22Rv1 (cell line): ENCODE measurements around the gene LMBR1.
A peak's percentile ranks its signal among the peaks of the same experiment; 100 is the strongest.

Experiments
- H3K27ac ChIP-seq: fragments of 450-650 bp; 2 replicates; pipeline ENCODE4 v1.5.1; 2017
- CTCF ChIP-seq: fragments of 450-650 bp; IDR thresholded peaks from 2 replicates; pipeline ENCODE4 v1.5.1; 2017; ENCODE audit warnings: mild to moderate bottlenecking
- ZFX ChIP-seq: fragments of 450-650 bp; IDR thresholded peaks from 2 replicates; pipeline ENCODE4 v1.6.1; 2017; ENCODE audit warnings: antibody characterized with exemption, borderline replicate concordance

The LMBR1 gene

GRCh38 chr7:156759579-156760202 lies 133.3 kb downstream of the LMBR1 start:
- no peak overlapping the region for H3K27ac ChIP-seq
- no peak for TF ChIP-seq CTCF
- TF ChIP-seq ZFX: no peak

GRCh38 chr7:156759143-156759542 lies 133.8 kb downstream of the LMBR1 start:
- no peak for TF ChIP-seq CTCF
- TF ChIP-seq ZFX: no peak

GRCh38 chr7:156754201-156754600 lies 138.8 kb downstream of the LMBR1 start:
- TF ChIP-seq ZFX (no peak), CTCF (no peak)
- H3K27ac ChIP-seq: no peak overlapping the region

More at GRCh38 chr7:156759143-156759542, 133.8 kb downstream of the LMBR1 start:
- no peak overlapping the region for H3K27ac ChIP-seq

GRCh38 chr7:156753630-156754029 lies 139.4 kb downstream of the LMBR1 start:
- TF ChIP-seq ZFX (no peak), CTCF (peak; percentile 11; the same call in 1 of the 2 replicates)
- H3K27ac ChIP-seq: no peak overlapping the region

GRCh38 chr7:156753229-156753560 lies 139.8 kb downstream of the LMBR1 start:
- no peak overlapping the region for H3K27ac ChIP-seq
- TF ChIP-seq ZFX: no peak
- TF ChIP-seq CTCF: no peak

GRCh38 chr7:156752367-156753228 lies 140.4 kb downstream of the LMBR1 start:
- no peak overlapping the region for H3K27ac ChIP-seq
- TF ChIP-seq ZFX: no peak
- no peak for TF ChIP-seq CTCF

- H3K27ac ChIP-seq: no peak overlapping the region
- TF ChIP-seq ZFX (no peak), CTCF (no peak)
Observed at GRCh38 chr7:156751319-156751718, 141.7 kb downstream of the LMBR1 start.
